Activated CD4-positive, alpha-beta T cell treated with anti-CD3 and anti-CD28 coated beads, Interleukin-2, amount 10 ng/mL, durations not matched to agents 24 days and 14 days (primary cell): ENCODE measurements around the gene TBC1D10A. TPM values are rescaled to one million over a fixed set of nuclear protein-coding genes. Genes with fewer than 3 reads are reported as not detected.
A peak's percentile ranks its signal among the peaks of the same experiment; 100 is the strongest.

ENCODE experiments used
- DNase-seq: peaks from one replicate; pipeline ENCODE4 v3.0.0; 2022
- H3K27ac Mint-ChIP-seq: one replicate; pipeline ENCODE4 v1.8.0; 2022; ENCODE audit warnings: mild to moderate bottlenecking, mixed read lengths
- H3K27me3 Mint-ChIP-seq: one replicate; pipeline ENCODE4 v1.8.0; 2022; ENCODE audit warnings: mixed read lengths
- H3K36me3 Mint-ChIP-seq: one replicate; pipeline ENCODE4 v1.8.0; 2022; ENCODE audit warnings: low read depth, mild to moderate bottlenecking, mixed read lengths
- H3K4me1 Mint-ChIP-seq: one replicate; pipeline ENCODE4 v1.8.0; 2021; ENCODE audit warnings: mixed read lengths
- H3K4me3 Mint-ChIP-seq: one replicate; pipeline ENCODE4 v1.8.0; 2022; ENCODE audit warnings: mild to moderate bottlenecking, moderate library complexity, mixed read lengths
- H3K9me3 Mint-ChIP-seq: one replicate; pipeline ENCODE4 v1.8.0; 2021; ENCODE audit warnings: mixed read lengths
- intact Hi-C: fragments of 100-400 bp; cut with micrococcal nuclease; formaldehyde crosslinking; loops from one replicate; pipeline ENCODE4 v1.15.1; 2023
- total RNA-seq: library from RNA; stranded (reverse); gene quantifications from 2 replicates; pipeline ENCODE4 v1.2.3, GENCODE V29; 2022

Gene TBC1D10A
- total RNA-seq, 1 donor from 2014 or later, result 18.9 TPM

DNA sequence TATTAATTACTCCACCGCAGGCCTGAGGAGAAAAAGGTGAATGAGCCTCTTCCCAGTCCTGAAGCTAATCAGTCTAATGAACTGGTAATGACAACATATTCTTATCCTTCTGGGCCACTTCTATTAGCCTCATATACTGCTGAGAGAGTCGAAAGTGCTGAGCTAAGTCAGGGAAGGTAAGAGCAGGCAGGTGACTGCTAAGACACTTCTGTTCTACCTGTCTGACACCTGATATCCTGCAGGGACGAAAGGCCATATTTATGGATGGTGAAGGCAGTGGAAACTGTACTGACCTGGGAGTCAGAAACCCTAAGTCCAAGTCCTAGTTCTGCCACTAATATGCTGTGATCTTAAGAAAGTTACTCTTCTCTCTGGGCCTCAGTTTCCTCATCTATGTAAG is 3.5 kb downstream of the TBC1D10A start:
- no peak overlapping the region for H3K27ac Mint-ChIP-seq
- H3K27me3 Mint-ChIP-seq, result no peaks in the 10 kb centered on the region
- intact Hi-C loops, result no loop called here
- no peak overlapping the region for H3K4me3 Mint-ChIP-seq
- peaks cover 71% of the 10 kb centered on the region for H3K4me1 Mint-ChIP-seq
- DNase-seq, result no peak
- H3K9me3 Mint-ChIP-seq, result no peaks in the 10 kb centered on the region
- peaks cover 26% of the 10 kb centered on the region for H3K36me3 Mint-ChIP-seq

GRCh38 chr22:30321461-30321860 is 5.3 kb downstream of the TBC1D10A start:
- Mint-ChIP-seq H3K9me3 (no peaks in the 10 kb centered on the region), H3K36me3 (peaks cover 31% of the 10 kb centered on the region), H3K27ac (no peak overlapping the region), H3K4me3 (no peak overlapping the region), H3K27me3 (no peaks in the 10 kb centered on the region), H3K4me1 (peaks cover 74% of the 10 kb centered on the region)
- intact Hi-C loops, result no loop called here
- DNase-seq, result no peak

DNA sequence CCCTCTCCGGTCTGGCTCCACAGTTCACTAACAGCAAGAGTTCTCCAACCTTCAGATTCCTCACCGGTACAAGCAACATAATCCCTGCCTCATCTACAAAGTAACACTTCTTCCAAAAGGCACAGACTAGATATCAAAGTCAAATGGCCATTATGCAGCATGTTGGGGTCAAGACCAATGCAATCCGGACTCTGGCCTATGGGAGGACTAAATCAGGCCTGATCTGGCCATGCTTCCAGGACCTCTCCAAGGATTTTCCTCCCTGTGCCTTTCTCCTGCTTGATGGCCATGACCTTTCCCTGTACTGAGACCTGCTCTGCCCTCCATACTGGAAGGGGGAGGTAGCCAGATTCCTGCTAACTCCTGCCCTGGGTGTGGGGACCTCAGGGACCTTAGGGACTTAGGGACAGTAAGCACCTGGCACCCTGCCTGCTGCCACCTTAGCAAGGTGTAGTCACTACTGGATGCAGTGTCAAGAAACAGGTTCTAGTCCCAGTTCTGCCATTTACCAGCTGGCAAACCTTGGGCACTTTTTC is 6.7 kb downstream of the TBC1D10A start:
- DNase-seq, result no peak
- peaks cover 36% of the 10 kb centered on the region for H3K36me3 Mint-ChIP-seq
- H3K4me3 Mint-ChIP-seq, result no peak overlapping the region
- H3K27ac Mint-ChIP-seq, result no peak overlapping the region
- peaks cover 77% of the 10 kb centered on the region for H3K4me1 Mint-ChIP-seq
- H3K27me3 Mint-ChIP-seq, result no peaks in the 10 kb centered on the region
- intact Hi-C loops, result no loop called here
- no peaks in the 10 kb centered on the region for H3K9me3 Mint-ChIP-seq

DNA sequence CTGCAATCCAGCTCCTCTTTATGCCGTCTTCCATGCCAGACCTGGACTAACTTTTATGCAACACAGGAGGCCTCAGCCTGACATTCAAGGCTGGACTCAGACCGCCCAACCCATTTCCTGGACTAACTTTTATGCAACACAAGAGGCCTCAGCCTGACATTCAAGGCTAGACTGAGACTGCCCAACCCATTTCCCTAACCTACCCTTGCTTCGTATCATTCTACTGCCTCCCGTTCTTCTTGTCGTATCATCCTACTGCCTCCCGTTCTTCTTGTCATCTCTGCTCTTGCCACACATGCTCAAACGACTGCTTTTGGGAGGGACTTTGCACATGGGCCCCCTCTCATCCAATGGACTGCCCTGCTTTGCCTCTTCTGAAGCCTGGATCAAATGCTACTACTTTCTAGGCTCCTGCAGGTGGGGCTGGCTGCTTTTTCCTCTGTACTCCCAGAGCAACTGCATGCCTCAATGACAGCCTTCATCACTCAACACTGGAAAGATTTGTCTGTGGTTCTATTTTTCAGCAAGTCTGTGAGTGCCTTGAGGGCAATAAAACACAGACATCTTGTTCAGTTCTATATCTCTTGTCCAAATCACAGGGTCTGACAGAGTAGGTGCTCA is 7.8 kb downstream of the TBC1D10A start:
- Mint-ChIP-seq H3K27ac (peak overlapping the region; percentile 26), H3K4me1 (peaks cover 77% of the 10 kb centered on the region), H3K36me3 (peaks cover 44% of the 10 kb centered on the region), H3K9me3 (no peaks in the 10 kb centered on the region), H3K4me3 (no peak overlapping the region), H3K27me3 (no peaks in the 10 kb centered on the region)
- intact Hi-C loops, result no loop called here
- no peak for DNase-seq

DNA sequence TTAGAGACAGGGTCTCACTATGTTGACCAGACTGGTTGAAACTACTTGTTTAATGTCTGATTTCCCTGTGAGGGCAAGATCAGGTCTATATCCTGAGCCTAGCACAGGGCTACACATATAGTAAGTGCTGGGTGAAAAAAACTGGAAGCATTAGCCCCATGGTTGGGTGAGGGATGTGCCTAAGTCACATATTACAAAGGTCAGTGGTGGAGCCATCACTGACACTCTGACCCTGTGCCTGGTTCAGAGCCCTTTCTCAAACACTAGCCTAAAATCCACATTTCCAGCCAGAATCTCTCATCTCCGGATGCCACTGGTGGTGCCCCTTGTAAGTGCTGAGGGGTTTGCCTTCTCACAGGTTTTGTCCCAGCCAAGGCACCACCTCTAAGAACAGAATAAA is 9.0 kb downstream of the TBC1D10A start:
- H3K4me3 Mint-ChIP-seq, result no peak overlapping the region
- peaks cover 75% of the 10 kb centered on the region for H3K4me1 Mint-ChIP-seq
- H3K27me3 Mint-ChIP-seq, result no peaks in the 10 kb centered on the region
- H3K27ac Mint-ChIP-seq, result no peak overlapping the region
- H3K36me3 Mint-ChIP-seq, result peaks cover 44% of the 10 kb centered on the region
- no peak for DNase-seq
- no peaks in the 10 kb centered on the region for H3K9me3 Mint-ChIP-seq
- intact Hi-C loops, result no loop called here

- intact Hi-C loops, result loop anchor here (1.0 kb wide), 1 partner anchor 8 kb away; no protein-coding TSS in a partner anchor
- H3K36me3 Mint-ChIP-seq, result peaks cover 51% of the 10 kb centered on the region
- H3K4me1 Mint-ChIP-seq, result peaks cover 85% of the 10 kb centered on the region
- peak overlapping the region; percentile 72 for H3K27ac Mint-ChIP-seq
- no peaks in the 10 kb centered on the region for H3K27me3 Mint-ChIP-seq
- DNase-seq, result no peak
- peak overlapping the region; percentile 13 for H3K4me3 Mint-ChIP-seq
- no peaks in the 10 kb centered on the region for H3K9me3 Mint-ChIP-seq
These were observed 10.7 kb downstream of the TBC1D10A start for GRCh38 chr22:30315962-30316576.

- no peaks in the 10 kb centered on the region for H3K27me3 Mint-ChIP-seq
- no peaks in the 10 kb centered on the region for H3K9me3 Mint-ChIP-seq
- peaks cover 89% of the 10 kb centered on the region for H3K4me1 Mint-ChIP-seq
- intact Hi-C loops, result loop anchor here (1.0 kb wide), 1 partner anchor 9 kb away; no protein-coding TSS in a partner anchor
- H3K4me3 Mint-ChIP-seq, result peak overlapping the region; percentile 37
- peak overlapping the region; percentile 82 for H3K27ac Mint-ChIP-seq
- H3K36me3 Mint-ChIP-seq, result peaks cover 45% of the 10 kb centered on the region
- DNase-seq, result peak; percentile 79
These were observed 11.8 kb downstream of the TBC1D10A start for GRCh38 chr22:30314915-30315314.

GRCh38 chr22:30313527-30314363 is 13.0 kb downstream of the TBC1D10A start:
- Mint-ChIP-seq H3K36me3 (peaks cover 35% of the 10 kb centered on the region), H3K4me3 (peak overlapping the region; percentile 18), H3K27ac (peak overlapping the region; percentile 82), H3K9me3 (no peaks in the 10 kb centered on the region), H3K4me1 (peaks cover 87% of the 10 kb centered on the region), H3K27me3 (no peaks in the 10 kb centered on the region)
- intact Hi-C loops, result loop anchor here (1.0 kb wide), 1 partner anchor 7 kb away; no protein-coding TSS in a partner anchor
- no peak for DNase-seq

DNA sequence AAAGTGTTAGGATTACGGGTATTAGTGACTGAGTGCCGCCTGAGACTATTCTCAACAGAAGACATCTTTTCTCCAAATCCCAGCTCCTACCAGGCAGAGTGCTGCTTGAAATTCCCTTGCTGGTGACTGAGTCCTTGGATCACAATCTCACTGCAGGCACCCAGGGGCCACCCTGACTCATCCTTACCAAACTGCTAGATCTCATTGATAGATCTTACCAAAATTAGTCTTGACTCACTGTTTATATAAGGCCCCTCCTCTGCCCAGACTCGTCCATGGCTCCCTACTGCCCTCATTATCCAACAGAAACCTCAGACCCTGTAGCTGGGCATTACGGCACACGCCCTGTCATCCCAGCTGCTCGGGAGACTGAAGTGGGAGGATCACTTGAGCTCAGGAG is 14.7 kb downstream of the TBC1D10A start:
- Mint-ChIP-seq H3K36me3 (peaks cover 35% of the 10 kb centered on the region), H3K4me1 (peaks cover 87% of the 10 kb centered on the region), H3K27ac (peak overlapping the region; percentile 64), H3K9me3 (no peaks in the 10 kb centered on the region), H3K27me3 (no peaks in the 10 kb centered on the region), H3K4me3 (peak overlapping the region; percentile 9)
- intact Hi-C loops, result no loop called here
- no peak for DNase-seq

DNA sequence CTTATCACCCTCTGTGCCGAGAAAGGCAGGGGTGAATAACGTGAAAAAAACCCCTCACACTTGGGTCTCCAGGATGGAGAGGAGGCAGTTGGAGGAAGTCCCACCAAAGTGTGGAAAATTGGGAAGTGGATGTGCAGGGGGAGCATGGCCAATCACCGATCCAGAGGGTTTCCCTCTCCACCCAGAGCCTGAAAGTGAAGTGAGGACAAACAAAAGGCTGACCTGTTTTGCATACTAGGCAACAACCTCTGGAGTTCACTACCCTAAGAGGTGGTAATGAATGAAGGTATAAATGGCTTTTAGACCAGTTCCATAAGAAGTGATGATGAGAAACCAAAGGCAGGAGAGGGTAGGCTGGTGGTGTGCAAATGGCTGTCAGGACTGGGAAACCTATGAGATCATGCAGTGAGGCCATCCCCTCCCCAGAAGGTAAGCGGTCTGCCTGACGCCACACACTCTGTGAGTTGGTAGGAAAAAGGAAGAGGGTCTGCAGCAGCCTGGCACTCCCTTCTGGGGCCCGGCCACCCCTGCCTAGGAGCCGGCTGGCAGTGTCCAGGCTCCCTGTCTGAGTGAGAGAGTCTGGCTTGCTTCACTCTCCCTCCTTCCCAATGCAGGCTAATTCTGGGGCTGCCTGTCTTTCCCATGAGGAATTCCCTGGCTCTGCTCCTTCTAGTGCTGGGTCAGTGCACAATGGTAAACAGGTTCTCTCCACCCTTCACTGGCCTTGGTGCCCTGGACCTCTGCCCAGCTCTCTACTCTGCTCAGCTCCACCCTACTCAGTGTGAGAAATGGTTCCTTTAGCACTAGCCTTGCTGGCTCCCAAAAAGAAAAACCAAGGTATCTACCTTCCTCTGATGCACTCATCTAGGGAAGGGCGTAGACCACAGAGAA is 15.6 kb downstream of the TBC1D10A start:
- Mint-ChIP-seq H3K9me3 (no peaks in the 10 kb centered on the region), H3K4me1 (peaks cover 91% of the 10 kb centered on the region), H3K27ac (peak overlapping the region; percentile 70), H3K36me3 (peaks cover 32% of the 10 kb centered on the region), H3K27me3 (no peaks in the 10 kb centered on the region), H3K4me3 (peak overlapping the region; percentile 72)
- intact Hi-C loops, result no loop called here
- no peak for DNase-seq

GRCh38 chr22:30309951-30310741 is 16.6 kb downstream of the TBC1D10A start:
- no peaks in the 10 kb centered on the region for H3K9me3 Mint-ChIP-seq
- H3K4me1 Mint-ChIP-seq, result peaks cover 91% of the 10 kb centered on the region
- peak overlapping the region; percentile 84 for H3K27ac Mint-ChIP-seq
- intact Hi-C loops, result no loop called here
- peak overlapping the region; percentile 72 for H3K4me3 Mint-ChIP-seq
- H3K27me3 Mint-ChIP-seq, result no peaks in the 10 kb centered on the region
- peak; percentile 81 for DNase-seq
- H3K36me3 Mint-ChIP-seq, result peaks cover 28% of the 10 kb centered on the region

DNA sequence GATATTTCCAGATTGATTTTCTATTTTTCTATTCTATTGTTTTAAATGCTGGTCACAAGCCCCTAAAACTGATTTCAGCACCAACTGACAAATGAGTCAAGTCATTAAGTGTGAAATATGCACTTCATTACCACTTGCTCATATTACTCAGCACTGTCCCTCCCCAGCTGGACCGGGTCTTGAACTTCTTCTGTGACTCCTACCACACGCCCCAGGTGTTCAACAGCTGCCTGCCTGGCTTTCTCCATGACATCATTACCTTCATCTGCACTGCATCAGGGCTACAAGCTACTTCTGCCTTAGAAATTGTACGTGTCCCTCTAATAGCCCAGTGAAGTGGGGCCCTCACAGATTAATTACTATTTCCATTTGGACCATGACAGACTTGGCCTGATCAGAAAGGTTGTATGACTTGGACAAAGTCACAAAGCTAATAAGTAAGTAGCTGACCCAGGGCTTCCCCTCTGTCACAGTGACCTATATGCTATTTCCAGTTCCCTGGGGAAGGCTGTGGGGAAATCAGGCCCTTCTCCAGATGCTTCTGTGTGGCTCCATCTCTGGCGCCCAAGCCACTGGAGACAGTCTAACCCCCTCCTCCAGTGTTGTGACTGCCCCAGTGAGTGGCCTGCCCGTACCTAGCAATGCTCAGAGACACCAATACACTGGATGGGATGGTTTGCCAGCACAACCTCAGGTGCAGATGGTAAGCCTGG is 18.1 kb downstream of the TBC1D10A start:
- H3K9me3 Mint-ChIP-seq, result no peaks in the 10 kb centered on the region
- peaks cover 22% of the 10 kb centered on the region for H3K36me3 Mint-ChIP-seq
- H3K4me1 Mint-ChIP-seq, result peaks cover 91% of the 10 kb centered on the region
- peak overlapping the region; percentile 91 for H3K27ac Mint-ChIP-seq
- H3K27me3 Mint-ChIP-seq, result no peaks in the 10 kb centered on the region
- no peak for DNase-seq
- peak overlapping the region; percentile 25 for H3K4me3 Mint-ChIP-seq
- intact Hi-C loops, result no loop called here
